Loucy (cell line): ENCODE data around the gene SCYGR2.

Experiments used
- H2AFZ ChIP-seq: fragments of 200-600 bp; sonication (generic); 2 replicates; pipeline ENCODE4 v1.6.0; 2016; ENCODE audit warnings: antibody characterized with exemption, mild to moderate bottlenecking, low read length, moderate library complexity
- H3F3A ChIP-seq: fragments of 200-600 bp; 2 replicates; pipeline ENCODE4 v1.6.0; 2016; ENCODE audit warnings: antibody characterized with exemption, low read depth, mild to moderate bottlenecking
- H3K27me3 ChIP-seq: fragments of 200-600 bp; sonication (generic); 2 replicates; pipeline ENCODE4 v1.6.1; 2014; ENCODE audit warnings: low read length, mild to moderate bottlenecking; ENCODE audit not compliant: insufficient read depth, poor library complexity, severe bottlenecking
- H3K36me3 ChIP-seq: fragments of 200-600 bp; sonication (generic); 2 replicates; pipeline ENCODE4 v1.6.1; 2016; ENCODE audit warnings: low read length; ENCODE audit not compliant: insufficient read depth
- H3K4me1 ChIP-seq: fragments of 200-600 bp; sonication (generic); 2 replicates; pipeline ENCODE4 v1.5.1; 2014; ENCODE audit warnings: low read length, mild to moderate bottlenecking; ENCODE audit not compliant: insufficient read depth, poor library complexity, severe bottlenecking
- H3K4me2 ChIP-seq: fragments of 200-600 bp; sonication (generic); 2 replicates; pipeline ENCODE4 v1.6.0; 2014; ENCODE audit warnings: antibody characterized with exemption, low read length, low read depth, mild to moderate bottlenecking; ENCODE audit not compliant: poor library complexity, severe bottlenecking
- H3K4me3 ChIP-seq: fragments of 200-600 bp; sonication (generic); 2 replicates; pipeline ENCODE4 v1.5.1; 2014; ENCODE audit warnings: low read length, mild to moderate bottlenecking, mixed read lengths; ENCODE audit not compliant: poor library complexity, severe bottlenecking
- H3K79me2 ChIP-seq: fragments of 200-600 bp; sonication (generic); 2 replicates; pipeline ENCODE4 v1.6.1; 2014; ENCODE audit warnings: low read length; ENCODE audit not compliant: insufficient read depth
- H3K9ac ChIP-seq: fragments of 200-600 bp; sonication (generic); 2 replicates; pipeline ENCODE4 v1.6.0; 2014; ENCODE audit warnings: mild to moderate bottlenecking, low read depth, low read length, moderate library complexity; ENCODE audit not compliant: poor library complexity, severe bottlenecking
- H3K9me2 ChIP-seq: fragments of 200-600 bp; sonication (generic); replicated peaks from 2 replicates; pipeline ENCODE4 v1.6.1; 2016; ENCODE audit warnings: low read depth, low read length, mixed read lengths
- H3K9me3 ChIP-seq: fragments of 200-600 bp; sonication (generic); 2 replicates; pipeline ENCODE4 v1.6.1; 2014; ENCODE audit warnings: mild to moderate bottlenecking, antibody characterized with exemption, low read length, low read depth; ENCODE audit not compliant: insufficient read depth
- H4K20me1 ChIP-seq: fragments of 200-600 bp; sonication (generic); 2 replicates; pipeline ENCODE4 v1.6.0; 2014; ENCODE audit warnings: antibody characterized with exemption, low read length, mild to moderate bottlenecking; ENCODE audit not compliant: insufficient read depth, poor library complexity, severe bottlenecking
- CTCF ChIP-seq: fragments of 200-600 bp; sonication (generic); conservative IDR thresholded peaks from 2 replicates; pipeline ENCODE4 v1.5.1; 2014; ENCODE audit warnings: mild to moderate bottlenecking, antibody characterized with exemption, low read length
- EZH2phosphoT487 ChIP-seq: fragments of 200-600 bp; IDR thresholded peaks from 2 replicates; pipeline ENCODE4 v1.6.1; 2018; ENCODE audit warnings: antibody characterized with exemption, mild to moderate bottlenecking, moderate library complexity, borderline replicate concordance

Gene SCYGR2

DNA sequence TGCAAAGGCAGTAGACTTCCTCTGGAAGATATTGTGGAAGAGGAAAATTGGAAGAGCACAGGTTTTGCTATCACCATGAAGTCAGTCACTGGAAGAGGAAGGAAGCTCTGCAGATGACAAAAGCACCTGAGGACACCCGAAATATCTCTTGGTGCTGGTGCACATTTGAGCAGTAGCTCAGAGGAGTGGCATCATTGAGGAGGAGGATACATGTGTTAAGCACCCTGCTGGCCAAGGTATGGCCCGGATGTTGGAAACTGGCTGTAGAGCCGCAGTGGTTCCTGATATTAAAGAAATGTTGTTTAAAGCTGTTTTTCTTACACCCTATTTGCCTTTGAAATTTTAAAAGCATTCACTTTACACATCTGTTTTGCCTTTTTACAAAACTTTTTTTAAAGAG lies 32.7 kb upstream of the SCYGR2 start:
- no peak overlapping the region for H3K4me3 ChIP-seq
- no peaks in the 10 kb centered on the region for H3K9me3 ChIP-seq
- no peaks in the 10 kb centered on the region for H3F3A ChIP-seq
- no peaks in the 10 kb centered on the region for H3K27me3 ChIP-seq
- no peaks in the 10 kb centered on the region for H3K79me2 ChIP-seq
- no peak overlapping the region for H3K4me2 ChIP-seq
- TF ChIP-seq EZH2phosphoT487 (no peak), CTCF (no peak)
- no peak overlapping the region for H2AFZ ChIP-seq
- H3K9me2 ChIP-seq, result no peaks in the 10 kb centered on the region
- no peak overlapping the region for H3K9ac ChIP-seq
- no peaks in the 10 kb centered on the region for H4K20me1 ChIP-seq
- H3K36me3 ChIP-seq, result no peaks in the 10 kb centered on the region
- H3K4me1 ChIP-seq, result no peaks in the 10 kb centered on the region

- Histone ChIP-seq H3K79me2 (no peaks in the 10 kb centered on the region), H3K4me2 (no peak overlapping the region), H3K4me3 (no peak overlapping the region), H3K9me2 (no peaks in the 10 kb centered on the region), H2AFZ (no peak overlapping the region), H3K9me3 (no peaks in the 10 kb centered on the region), H4K20me1 (no peaks in the 10 kb centered on the region), H3K9ac (no peak overlapping the region), H3K27me3 (no peaks in the 10 kb centered on the region), H3K36me3 (no peaks in the 10 kb centered on the region), H3F3A (no peaks in the 10 kb centered on the region), H3K4me1 (no peaks in the 10 kb centered on the region)
- TF ChIP-seq EZH2phosphoT487 (no peak), CTCF (no peak)
Observed at GRCh38 chr2:227568852-227569169, 29.9 kb upstream of the SCYGR2 start.

DNA sequence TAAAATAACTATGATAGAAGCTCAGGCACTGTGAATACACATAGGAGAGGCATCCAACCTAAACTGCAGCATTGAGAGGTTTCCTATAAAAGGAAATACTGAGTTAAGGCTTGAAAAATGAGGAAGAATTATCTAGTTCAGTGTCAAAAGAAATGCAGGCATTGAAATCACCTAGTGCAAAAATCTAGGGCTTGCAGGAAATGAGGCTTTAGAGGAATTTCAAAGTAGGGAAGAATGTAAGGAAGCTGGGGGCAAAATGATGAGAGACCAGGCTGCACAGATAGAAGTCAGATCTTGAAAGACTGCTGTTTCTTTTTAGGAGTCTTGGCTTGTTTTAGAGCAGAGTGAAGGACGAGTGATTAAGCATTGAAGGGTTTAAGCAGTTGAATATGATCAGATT lies 28.1 kb upstream of the SCYGR2 start:
- Histone ChIP-seq H3K4me3 (no peak overlapping the region), H3K9me3 (no peaks in the 10 kb centered on the region), H4K20me1 (no peaks in the 10 kb centered on the region), H3F3A (no peaks in the 10 kb centered on the region), H3K4me2 (no peak overlapping the region), H3K79me2 (no peaks in the 10 kb centered on the region), H3K36me3 (no peaks in the 10 kb centered on the region), H3K4me1 (no peaks in the 10 kb centered on the region), H3K9ac (no peak overlapping the region), H2AFZ (no peak overlapping the region), H3K9me2 (no peaks in the 10 kb centered on the region), H3K27me3 (no peaks in the 10 kb centered on the region)
- TF ChIP-seq EZH2phosphoT487, result no peak
- no peak for TF ChIP-seq CTCF
